Testis (tissue), 3 donors: ENCODE results near the gene COBL. TPM values are rescaled to one million over a fixed set of nuclear protein-coding genes. Genes with fewer than 3 reads are reported as not detected.

ENCODE experiments used
- DNase-seq: peaks from one replicate; pipeline ENCODE4 v3.0.0-alpha.2; 2019
- H3K27ac ChIP-seq, 2 donors: fragments of 200-600 bp; sonication (generic); one replicate each; pipeline ENCODE4 v1.5.1; 2019
- H3K27me3 ChIP-seq: fragments of 200-600 bp; sonication (generic); one replicate; pipeline ENCODE4 v1.5.1; 2019
- H3K36me3 ChIP-seq: fragments of 200-600 bp; sonication (generic); one replicate; pipeline ENCODE4 v1.5.1; 2017; ENCODE audit warnings: low read depth; ENCODE audit errors: missing control alignments
- H3K4me1 ChIP-seq: fragments of 200-600 bp; sonication (generic); one replicate; pipeline ENCODE4 v1.5.1; 2019
- H3K4me3 ChIP-seq, 2 donors: fragments of 200-600 bp; sonication (generic); one replicate each; pipeline ENCODE4 v1.5.1; 2017 to 2019
- H3K9me3 ChIP-seq: fragments of 200-600 bp; sonication (generic); one replicate; pipeline ENCODE4 v1.5.1; 2017
- CTCF ChIP-seq, 3 experiments: fragments of 450-650 bp in 2 of 3; fragments of 200-600 bp in 1 of 3; sonication (generic) in 1 of 3; IDR thresholded peaks; one replicate each; pipeline ENCODE4 v1.5.1; 2016 to 2019; ENCODE audit warnings: antibody characterized with exemption in 3 of 3, mild to moderate bottlenecking in 2 of 3, moderate library complexity in 1 of 3
- POLR2A ChIP-seq: fragments of 450-650 bp; IDR thresholded peaks from one replicate; pipeline ENCODE4 v1.6.1; 2017; ENCODE audit warnings: antibody characterized with exemption, mild to moderate bottlenecking, moderate library complexity
- WGBS, 2 donors: methylation state at CpG; one replicate each; pipeline ENCODE4 v1.1.5; 2018; 5-methylcytosine and 5-hydroxymethylcytosine counted together
- intact Hi-C: fragments of 100-400 bp; cut with DNase I; formaldehyde crosslinking; loops from one replicate; pipeline ENCODE4 v1.15.1; 2023; ENCODE audit warnings: low total_unique reads
- polyA plus RNA-seq: library from polyadenylated mRNA; stranded (reverse); fragments of 350-450 nt; fragmentation: Illumina TruSeq; extraction: RNeasy Lipid Tissue Mini Kit (QIAGEN cat#74804); gene quantifications from one replicate; pipeline ENCODE4 v1.2.3, GENCODE V29; 2014; ENCODE audit warnings: low read depth, low replicate concordance; ENCODE audit not compliant: insufficient read depth
- total RNA-seq, 2 donors: library from RNA; depleted of rRNA; stranded (reverse); fragments of >200 nt; gene quantifications; one replicate each; pipeline ENCODE4 v1.2.3, GENCODE V29; 2016

The COBL gene
- total and polyA plus RNA-seq, 3 donors from 2014 or later, result 9.2 to 14.8 (median 12.3) TPM

DNA sequence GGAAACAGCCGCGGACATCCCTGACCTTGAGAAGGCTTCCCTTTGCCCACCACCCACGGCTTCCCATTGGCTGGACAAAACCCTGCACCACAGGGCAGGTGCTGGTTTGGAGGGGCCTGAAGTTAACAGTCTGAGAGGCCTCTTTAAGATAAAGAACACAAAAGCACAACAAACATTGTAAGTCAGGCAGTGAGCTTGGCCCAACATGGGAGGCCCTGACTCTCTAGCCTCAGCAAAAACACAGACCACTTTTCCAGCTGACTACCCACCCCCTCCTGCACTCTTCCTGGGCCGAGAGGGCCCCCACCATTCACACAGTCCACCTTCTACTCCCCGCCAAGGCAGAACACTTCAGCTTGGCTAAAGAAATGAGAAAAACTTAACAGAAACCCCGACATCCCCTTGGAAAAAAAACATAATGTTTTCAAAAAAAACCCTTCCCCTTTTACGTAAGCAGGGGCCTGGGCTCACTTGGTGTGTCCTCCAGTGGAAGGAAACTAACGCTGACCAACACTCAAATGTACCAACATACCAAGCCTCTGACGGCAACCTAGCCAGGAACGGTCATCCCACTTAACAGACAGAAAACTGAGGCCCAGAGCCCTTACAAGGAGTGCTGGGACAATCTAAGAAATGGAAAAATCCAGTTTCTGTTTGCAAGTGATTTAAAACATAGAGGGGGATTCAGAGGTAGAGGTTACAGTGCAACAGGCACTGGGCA lies 80.9 kb downstream of the COBL start:
- no peaks in the 10 kb centered on the region for H3K9me3 ChIP-seq
- no peak overlapping the region for H3K4me3 ChIP-seq
- TF ChIP-seq POLR2A (no peak), CTCF (IDR thresholded peaks at IDR 0.05) (no peak)
- H3K36me3 ChIP-seq, result no peaks in the 10 kb centered on the region
- intact Hi-C loops, result no loop called here
- no peak overlapping the region for H3K27ac ChIP-seq
- 70 to 74% methylated on average over 10 of the region's 10 CpGs for WGBS, 2 donors
- DNase-seq, result no peak
- no peaks in the 10 kb centered on the region for H3K27me3 ChIP-seq
- no peaks in the 10 kb centered on the region for H3K4me1 ChIP-seq

DNA sequence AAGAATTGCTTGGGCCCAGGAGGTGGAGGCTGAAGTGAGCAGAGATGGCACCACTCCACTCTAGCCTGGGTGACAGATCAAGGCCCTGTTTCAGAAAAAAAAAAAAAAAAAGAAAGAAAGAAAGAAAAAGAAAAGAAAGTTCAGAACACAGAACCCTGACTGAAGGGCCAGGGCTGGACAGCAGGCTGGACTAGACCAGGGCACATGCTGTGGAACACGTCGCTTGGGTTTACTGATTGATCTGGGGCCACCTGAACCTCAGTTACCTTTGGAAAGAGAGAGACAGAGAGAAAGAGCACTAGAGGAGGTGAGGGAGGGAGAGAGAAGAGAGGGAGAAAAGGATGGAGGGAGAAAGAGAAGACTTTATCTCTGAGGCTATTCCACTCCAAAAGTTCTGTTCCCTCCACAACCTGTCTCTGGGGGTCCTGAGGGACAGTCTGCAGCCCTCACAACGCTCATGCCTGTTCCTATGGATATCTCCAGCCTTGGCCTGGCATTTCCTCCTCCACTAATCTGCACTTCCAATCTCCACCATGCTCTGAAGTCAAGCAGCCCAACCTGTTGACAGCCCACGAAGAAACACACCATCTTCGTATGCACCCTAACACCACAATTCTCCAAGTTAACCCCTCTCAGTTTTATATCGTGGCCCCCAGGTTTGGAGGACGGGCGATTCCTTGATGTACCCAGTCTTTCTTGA lies 81.8 kb downstream of the COBL start:
- Histone ChIP-seq H3K27me3 (no peaks in the 10 kb centered on the region), H3K4me3 (no peak overlapping the region), H3K9me3 (no peaks in the 10 kb centered on the region), H3K36me3 (no peaks in the 10 kb centered on the region), H3K4me1 (no peaks in the 10 kb centered on the region), H3K27ac (no peak overlapping the region)
- no peak for DNase-seq
- TF ChIP-seq CTCF (IDR thresholded peaks at IDR 0.05), result no peak
- no peak for TF ChIP-seq POLR2A
- 91 to 92% methylated on average over 4 to 8 of the region's 8 CpGs for WGBS, 2 donors
- intact Hi-C loops, result no loop called here

DNA sequence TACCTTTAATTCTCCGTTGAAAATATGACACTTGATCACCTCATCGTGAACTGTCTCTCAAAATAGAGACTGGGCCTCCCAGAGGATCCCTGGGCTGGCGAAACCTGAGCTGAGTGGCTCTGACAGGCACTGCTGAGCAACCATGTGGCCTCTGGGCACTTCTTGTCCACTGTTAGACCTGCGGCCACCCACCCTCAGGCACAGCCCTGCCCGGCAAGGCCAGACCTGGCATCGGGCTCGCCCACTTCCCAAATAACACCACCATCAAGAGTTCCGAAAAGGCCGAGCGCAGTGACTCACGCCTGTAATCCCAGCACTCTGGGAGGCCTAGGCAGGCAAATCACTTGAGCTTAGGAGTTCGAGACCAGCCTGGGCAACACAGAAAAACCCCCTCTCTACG lies 82.5 kb downstream of the COBL start:
- intact Hi-C loops, result no loop called here
- Histone ChIP-seq H3K9me3 (no peaks in the 10 kb centered on the region), H3K27ac (no peak overlapping the region), H3K4me3 (no peak overlapping the region), H3K36me3 (no peaks in the 10 kb centered on the region), H3K4me1 (no peaks in the 10 kb centered on the region), H3K27me3 (no peaks in the 10 kb centered on the region)
- TF ChIP-seq POLR2A, result no peak
- no peak for TF ChIP-seq CTCF (IDR thresholded peaks at IDR 0.05)
- WGBS, 2 donors, result 92 to 95% methylated on average over 10 to 13 of the region's 13 CpGs
- no peak for DNase-seq

GRCh38 chr7:51233374-51233773 lies 83.2 kb downstream of the COBL start:
- no peak for DNase-seq
- Histone ChIP-seq H3K9me3 (no peaks in the 10 kb centered on the region), H3K27me3 (no peaks in the 10 kb centered on the region), H3K36me3 (no peaks in the 10 kb centered on the region), H3K4me3 (no peak overlapping the region), H3K27ac (no peak overlapping the region), H3K4me1 (no peaks in the 10 kb centered on the region)
- intact Hi-C loops, result no loop called here
- 73 to 80% methylated on average over 13 of the region's 13 CpGs for WGBS, 2 donors
- TF ChIP-seq POLR2A (no peak), CTCF (IDR thresholded peaks at IDR 0.05) (no peak)
